Astrocyte of the cerebellum (primary cell): ENCODE results near the gene GLIPR1L2.

Source experiments
- DNase-seq: peaks from one replicate; pipeline ENCODE4 v3.0.0-alpha.2; 2011; ENCODE audit warnings: low read depth
- H3K4me3 ChIP-seq: 2 replicates; pipeline ENCODE4 v1.5.1; 2011; ENCODE audit warnings: mild to moderate bottlenecking, low read depth, low read length, moderate library complexity
- CTCF ChIP-seq: IDR thresholded peaks from 2 replicates; pipeline ENCODE4 v1.5.1; 2012; ENCODE audit warnings: low read length, low read depth, moderate library complexity, mild to moderate bottlenecking; ENCODE audit errors: missing control alignments
- in situ Hi-C: cut with HindIII; loops from 2 replicates; pipeline ENCODE4 v1.10.0; 2017; ENCODE audit warnings: low sequenced_read_pairs

The GLIPR1L2 gene

DNA sequence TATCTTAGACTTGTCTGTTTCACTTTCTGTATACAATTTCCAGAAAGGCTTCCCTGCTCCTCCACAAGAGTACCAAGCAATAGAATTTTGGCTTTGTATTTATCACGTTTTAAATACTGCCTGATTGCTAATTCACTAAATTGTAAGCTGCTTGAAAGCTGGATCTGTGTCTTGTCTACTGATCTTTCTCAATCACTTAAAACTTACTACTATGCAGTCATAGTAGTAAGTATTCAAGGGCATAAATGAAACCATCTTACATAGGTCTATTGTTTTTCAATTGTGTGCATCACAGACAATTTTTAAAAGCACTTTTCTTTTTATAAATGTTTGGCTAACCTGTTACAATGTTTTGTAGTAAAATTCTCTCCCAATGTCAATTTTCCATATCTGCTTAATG is 1.2 kb upstream of the GLIPR1L2 start:
- in situ Hi-C loops, result no loop called here
- peak overlapping the region; percentile 49 for H3K4me3 ChIP-seq
- no peak for TF ChIP-seq CTCF
- no peak for DNase-seq

- peak overlapping the region; percentile 49 for H3K4me3 ChIP-seq
- no peak for TF ChIP-seq CTCF
- in situ Hi-C loops, result no loop called here
- no peak for DNase-seq
Measured at GRCh38 chr12:75390156-75390898, 562 bp upstream of the GLIPR1L2 start.

DNA sequence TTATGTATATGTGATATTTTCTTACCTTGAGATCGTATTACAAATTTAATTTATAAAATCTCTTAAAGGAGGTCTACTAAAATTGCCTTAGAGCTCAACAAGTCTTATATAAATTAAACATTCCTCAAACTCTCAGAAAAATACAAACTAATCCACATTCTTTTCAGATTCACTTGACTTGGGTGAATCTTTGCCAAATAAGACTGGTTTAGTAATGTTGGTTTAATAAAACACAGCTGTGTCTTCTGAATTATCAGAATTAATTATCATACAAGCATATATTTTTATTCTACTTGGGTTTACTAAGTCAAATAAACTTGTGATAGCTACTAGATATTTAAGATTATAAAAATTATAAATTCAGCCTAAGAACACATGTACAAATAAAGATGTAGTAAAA is 13.3 kb downstream of the GLIPR1L2 start:
- in situ Hi-C loops, result no loop called here
- no peak for DNase-seq
- no peak overlapping the region for H3K4me3 ChIP-seq
- no peak for TF ChIP-seq CTCF

DNA sequence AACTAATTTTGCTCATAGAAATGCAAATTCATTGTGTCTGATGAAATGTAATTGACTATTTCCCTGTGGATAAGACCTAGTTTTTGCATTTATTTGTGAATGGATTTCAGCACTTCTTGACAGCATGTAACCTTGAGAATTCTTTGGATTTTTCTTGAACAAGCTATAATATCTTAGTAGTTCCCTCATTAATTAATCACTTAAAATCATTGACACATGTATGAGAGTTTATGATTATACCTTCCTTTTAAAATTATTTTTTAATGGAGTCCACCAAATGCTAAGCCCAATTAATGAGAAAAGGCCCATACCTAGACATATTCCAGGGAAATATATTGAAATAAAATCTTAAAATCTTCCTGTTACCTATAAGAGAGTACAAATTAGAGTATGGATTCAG is 16.8 kb downstream of the GLIPR1L2 start:
- in situ Hi-C loops, result no loop called here
- no peak overlapping the region for H3K4me3 ChIP-seq
- TF ChIP-seq CTCF, result no peak
- no peak for DNase-seq

DNA sequence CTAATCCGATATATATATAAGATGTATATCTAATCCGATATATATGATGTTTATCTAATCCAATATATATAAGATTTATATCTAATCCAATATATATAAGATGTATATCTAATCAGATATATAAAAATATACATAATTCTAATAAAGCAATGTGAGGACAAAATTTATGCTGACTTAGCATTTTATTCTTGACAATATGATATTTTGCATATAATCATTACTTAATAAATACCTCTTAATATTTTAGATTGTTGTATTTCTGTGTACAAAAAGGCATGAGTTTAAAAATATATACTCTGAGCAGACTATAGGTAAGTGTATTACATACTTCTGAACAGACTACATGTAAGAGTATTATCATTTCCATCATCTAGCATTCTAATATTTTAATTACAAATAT is 18.9 kb downstream of the GLIPR1L2 start:
- TF ChIP-seq CTCF, result no peak
- H3K4me3 ChIP-seq, result no peak overlapping the region
- in situ Hi-C loops, result no loop called here
- no peak for DNase-seq

GRCh38 chr12:75414671-75415070 is 23.8 kb downstream of the GLIPR1L2 start:
- in situ Hi-C loops, result no loop called here
- no peak for TF ChIP-seq CTCF
- H3K4me3 ChIP-seq, result no peak overlapping the region
- no peak for DNase-seq
